IgD-negative memory B cell (primary cell): ENCODE results near the gene PREP. TPM values are rescaled to one million over a fixed set of nuclear protein-coding genes. Genes with fewer than 3 reads are reported as not detected.

Source experiments
- H3K27ac Mint-ChIP-seq, 3 donors: one replicate each; pipeline ENCODE4 v1.8.0; 2020 to 2022; ENCODE audit warnings: mild to moderate bottlenecking in 3 of 3, mixed read lengths in 3 of 3, moderate library complexity in 1 of 3
- H3K27me3 Mint-ChIP-seq: one replicate; pipeline ENCODE4 v1.8.0; 2021; ENCODE audit warnings: mixed read lengths
- H3K36me3 Mint-ChIP-seq: one replicate; pipeline ENCODE4 v1.8.0; 2020; ENCODE audit warnings: mild to moderate bottlenecking, mixed read lengths
- H3K4me1 Mint-ChIP-seq, 3 donors: one replicate each; pipeline ENCODE4 v1.8.0; 2020 to 2022; ENCODE audit warnings: mixed read lengths in 3 of 3, mild to moderate bottlenecking in 1 of 3
- H3K4me3 Mint-ChIP-seq, 4 donors: one replicate each; pipeline ENCODE4 v1.8.0; 2020 to 2022; ENCODE audit warnings: mild to moderate bottlenecking in 4 of 4, mixed read lengths in 4 of 4, moderate library complexity in 3 of 4
- H3K9me3 Mint-ChIP-seq, 3 donors: one replicate each; pipeline ENCODE4 v1.8.0; 2020 to 2021; ENCODE audit warnings: mixed read lengths in 3 of 3, mild to moderate bottlenecking in 1 of 3
- polyA plus RNA-seq: library from polyadenylated mRNA; unstranded; fragments of 300-500 nt; fragmentation: Illumina TruSeq; gene quantifications from one replicate; pipeline ENCODE4 v1.2.3, GENCODE V29; 2021

Gene PREP
- polyA plus RNA-seq, 1 donor from 2014 or later = 19.9 TPM

GRCh38 chr6:105318660-105319059 lies 84.2 kb downstream of the PREP start:
- H3K4me3 Mint-ChIP-seq = no peak overlapping the region
- H3K27me3 Mint-ChIP-seq = no peaks in the 10 kb centered on the region
- no peaks in the 10 kb centered on the region for H3K9me3 Mint-ChIP-seq

GRCh38 chr6:105317607-105318533 lies 85.0 kb downstream of the PREP start:
- H3K27ac Mint-ChIP-seq = no peak overlapping the region
- H3K9me3 Mint-ChIP-seq = no peaks in the 10 kb centered on the region
- peaks cover 15% of the 10 kb centered on the region for H3K36me3 Mint-ChIP-seq
- peaks cover 0 to 1% (median under 1%) of the 10 kb centered on the region in 3 donors for H3K4me1 Mint-ChIP-seq
- H3K4me3 Mint-ChIP-seq = no peak overlapping the region
- no peaks in the 10 kb centered on the region for H3K27me3 Mint-ChIP-seq

More at GRCh38 chr6:105318660-105319059, 84.2 kb downstream of the PREP start:
- H3K36me3 Mint-ChIP-seq = peaks cover 15% of the 10 kb centered on the region
- H3K4me1 Mint-ChIP-seq = peaks cover 0 to 1% (median 0%) of the 10 kb centered on the region in 3 donors
- H3K27ac Mint-ChIP-seq = no peak overlapping the region

- H3K27ac Mint-ChIP-seq = peak overlapping the region in 1 of 3 donors; percentile 68
- H3K36me3 Mint-ChIP-seq = peaks cover 21% of the 10 kb centered on the region
- no peaks in the 10 kb centered on the region for H3K9me3 Mint-ChIP-seq
- no peaks in the 10 kb centered on the region for H3K27me3 Mint-ChIP-seq
- H3K4me1 Mint-ChIP-seq = peaks cover 0 to 2% (median 1%) of the 10 kb centered on the region in 3 donors
- H3K4me3 Mint-ChIP-seq = no peak overlapping the region
Observed at GRCh38 chr6:105313211-105313610, 89.7 kb downstream of the PREP start.

GRCh38 chr6:105310947-105311346 lies 91.9 kb downstream of the PREP start:
- H3K9me3 Mint-ChIP-seq = no peaks in the 10 kb centered on the region
- peaks cover 0 to 2% (median 1%) of the 10 kb centered on the region in 3 donors for H3K4me1 Mint-ChIP-seq
- no peak overlapping the region for H3K4me3 Mint-ChIP-seq
- peaks cover 20% of the 10 kb centered on the region for H3K36me3 Mint-ChIP-seq
- no peak overlapping the region for H3K27ac Mint-ChIP-seq
- H3K27me3 Mint-ChIP-seq = no peaks in the 10 kb centered on the region

GRCh38 chr6:105310371-105310770 lies 92.5 kb downstream of the PREP start:
- Mint-ChIP-seq H3K9me3 (no peaks in the 10 kb centered on the region), H3K27me3 (no peaks in the 10 kb centered on the region), H3K27ac (no peak overlapping the region)

GRCh38 chr6:105308840-105309239 lies 94.0 kb downstream of the PREP start:
- H3K27ac Mint-ChIP-seq = no peak overlapping the region
- peaks cover 11% of the 10 kb centered on the region for H3K36me3 Mint-ChIP-seq
- H3K9me3 Mint-ChIP-seq = no peaks in the 10 kb centered on the region
- H3K4me3 Mint-ChIP-seq = no peak overlapping the region
- no peaks in the 10 kb centered on the region for H3K27me3 Mint-ChIP-seq
- H3K4me1 Mint-ChIP-seq = peaks cover 0 to 2% (median 0%) of the 10 kb centered on the region in 3 donors

More at GRCh38 chr6:105310371-105310770, 92.5 kb downstream of the PREP start:
- Mint-ChIP-seq H3K4me1 (peaks cover 0 to 2% (median 1%) of the 10 kb centered on the region in 3 donors), H3K36me3 (peaks cover 16% of the 10 kb centered on the region), H3K4me3 (no peak overlapping the region)

GRCh38 chr6:105305521-105305920 lies 97.4 kb downstream of the PREP start:
- Mint-ChIP-seq H3K36me3 (peaks cover 12% of the 10 kb centered on the region), H3K4me1 (no peaks in the 10 kb centered on the region), H3K9me3 (no peaks in the 10 kb centered on the region), H3K27ac (peak overlapping the region in 1 of 3 donors; percentile 6), H3K4me3 (no peak overlapping the region), H3K27me3 (no peaks in the 10 kb centered on the region)

- no peaks in the 10 kb centered on the region for H3K27me3 Mint-ChIP-seq
- H3K4me3 Mint-ChIP-seq = no peak overlapping the region
- H3K9me3 Mint-ChIP-seq = no peaks in the 10 kb centered on the region
- peaks cover 12% of the 10 kb centered on the region for H3K36me3 Mint-ChIP-seq
- no peak overlapping the region for H3K27ac Mint-ChIP-seq
- H3K4me1 Mint-ChIP-seq = no peaks in the 10 kb centered on the region
Observed at GRCh38 chr6:105304825-105305224, 98.1 kb downstream of the PREP start.

GRCh38 chr6:105304366-105304765 lies 98.5 kb downstream of the PREP start:
- Mint-ChIP-seq H3K27ac (no peak overlapping the region), H3K9me3 (no peaks in the 10 kb centered on the region), H3K36me3 (peaks cover 12% of the 10 kb centered on the region), H3K4me1 (no peaks in the 10 kb centered on the region), H3K4me3 (no peak overlapping the region), H3K27me3 (no peaks in the 10 kb centered on the region)

- Mint-ChIP-seq H3K27me3 (no peaks in the 10 kb centered on the region), H3K36me3 (peaks cover 12% of the 10 kb centered on the region), H3K9me3 (no peaks in the 10 kb centered on the region), H3K4me3 (peak overlapping the region in 1 of 4 donors; percentile 68), H3K27ac (no peak overlapping the region), H3K4me1 (no peaks in the 10 kb centered on the region)
Observed at GRCh38 chr6:105302617-105303128, 100.2 kb downstream of the PREP start.

GRCh38 chr6:105301756-105302616 lies 100.9 kb downstream of the PREP start:
- Mint-ChIP-seq H3K4me3 (no peak overlapping the region), H3K27me3 (no peaks in the 10 kb centered on the region), H3K9me3 (no peaks in the 10 kb centered on the region), H3K36me3 (peaks cover 12% of the 10 kb centered on the region), H3K4me1 (no peaks in the 10 kb centered on the region), H3K27ac (no peak overlapping the region)

GRCh38 chr6:105301072-105301503 lies 101.8 kb downstream of the PREP start:
- H3K4me1 Mint-ChIP-seq = no peaks in the 10 kb centered on the region
- peaks cover 13% of the 10 kb centered on the region for H3K36me3 Mint-ChIP-seq
- H3K27ac Mint-ChIP-seq = no peak overlapping the region
- H3K4me3 Mint-ChIP-seq = no peak overlapping the region
- no peaks in the 10 kb centered on the region for H3K9me3 Mint-ChIP-seq
- no peaks in the 10 kb centered on the region for H3K27me3 Mint-ChIP-seq

GRCh38 chr6:105300090-105300489 lies 102.8 kb downstream of the PREP start:
- H3K27ac Mint-ChIP-seq = no peak overlapping the region
- no peaks in the 10 kb centered on the region for H3K27me3 Mint-ChIP-seq
- peaks cover 13% of the 10 kb centered on the region for H3K36me3 Mint-ChIP-seq
- H3K9me3 Mint-ChIP-seq = no peaks in the 10 kb centered on the region
- no peaks in the 10 kb centered on the region for H3K4me1 Mint-ChIP-seq
- no peak overlapping the region for H3K4me3 Mint-ChIP-seq

- peaks cover 0 to 7% (median 0%) of the 10 kb centered on the region in 3 donors for H3K9me3 Mint-ChIP-seq
- H3K27me3 Mint-ChIP-seq = no peaks in the 10 kb centered on the region
- no peak overlapping the region for H3K4me3 Mint-ChIP-seq
- peaks cover 20% of the 10 kb centered on the region for H3K36me3 Mint-ChIP-seq
- peaks cover 0 to 1% (median 0%) of the 10 kb centered on the region in 3 donors for H3K4me1 Mint-ChIP-seq
- no peak overlapping the region for H3K27ac Mint-ChIP-seq
Observed at GRCh38 chr6:105294129-105294528, 108.8 kb downstream of the PREP start.
